GM12874 (cell line): ENCODE results near the gene DIPK1A.

ENCODE experiments used
- CTCF ChIP-seq: IDR thresholded peaks from 2 replicates; pipeline ENCODE4 v1.5.1; 2011; ENCODE audit warnings: low read depth, mild to moderate bottlenecking, control low read depth, low read length, moderate library complexity; ENCODE audit not compliant: insufficient read depth

The DIPK1A gene

DNA sequence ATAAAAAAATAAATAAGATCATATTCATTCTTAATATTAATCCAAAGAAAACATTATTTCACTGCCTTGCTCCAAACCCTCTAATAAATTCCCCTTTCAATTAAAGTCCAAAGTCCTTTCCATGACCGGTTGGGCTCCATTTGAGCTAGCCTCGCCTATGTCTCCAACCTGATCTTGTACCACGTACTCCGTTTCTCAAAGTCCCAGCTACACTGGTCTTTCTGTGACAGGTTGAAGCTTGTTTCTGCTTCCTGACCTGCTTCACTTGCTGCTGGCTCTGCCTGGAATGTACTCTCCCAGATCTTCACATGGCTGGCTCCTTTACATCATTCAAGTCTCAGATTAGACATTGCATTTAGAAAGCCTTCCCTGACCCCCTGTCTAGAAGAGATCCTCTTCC is 113.1 kb downstream of the DIPK1A start:
- TF ChIP-seq CTCF: no peak

GRCh38 chr1:92845908-92846307 is 115.4 kb downstream of the DIPK1A start:
- TF ChIP-seq CTCF: no peak

- no peak for TF ChIP-seq CTCF
Observed at GRCh38 chr1:92844439-92844838, 116.8 kb downstream of the DIPK1A start.

DNA sequence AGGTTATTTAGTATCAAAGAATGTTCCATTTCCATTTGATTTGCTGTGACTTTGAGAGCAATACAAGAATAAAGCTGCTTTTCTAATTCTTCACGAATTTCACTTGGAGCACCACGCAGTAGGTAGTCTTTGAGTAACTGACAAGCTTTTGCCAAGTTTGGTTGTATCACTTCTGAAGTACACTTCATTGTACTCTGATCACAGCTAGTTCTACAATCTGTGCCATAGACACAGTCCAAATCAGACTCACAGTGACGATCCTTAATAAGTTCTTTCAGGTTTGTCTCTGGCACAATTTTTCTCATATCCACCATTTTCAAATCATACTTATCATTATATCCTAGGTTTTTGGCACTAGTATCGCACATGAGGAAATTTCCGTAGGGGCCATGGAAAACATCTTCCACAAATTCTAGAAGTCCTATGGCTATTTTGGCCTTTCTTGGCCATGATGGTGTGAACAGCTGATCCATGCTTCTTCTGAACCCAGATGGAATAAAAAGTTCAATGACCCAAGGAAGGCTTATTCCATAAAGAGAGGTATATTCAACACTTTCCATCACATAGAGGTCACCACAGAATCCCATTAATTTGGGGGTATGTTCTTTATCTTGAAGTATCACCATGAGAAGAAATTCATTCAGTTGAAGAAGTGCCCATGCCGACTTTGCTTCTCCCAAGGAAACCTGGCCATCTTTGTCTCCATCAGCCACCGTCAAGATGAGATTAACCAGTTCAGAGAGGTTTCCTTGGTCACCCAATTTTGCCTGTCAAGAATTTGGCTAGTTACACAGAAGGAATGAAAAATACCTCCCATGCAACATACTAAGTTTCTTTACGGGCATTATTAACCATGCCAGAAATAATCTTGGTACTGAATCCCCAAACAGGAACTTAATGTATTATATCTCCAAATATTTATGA is 117.6 kb downstream of the DIPK1A start:
- no peak for TF ChIP-seq CTCF

DNA sequence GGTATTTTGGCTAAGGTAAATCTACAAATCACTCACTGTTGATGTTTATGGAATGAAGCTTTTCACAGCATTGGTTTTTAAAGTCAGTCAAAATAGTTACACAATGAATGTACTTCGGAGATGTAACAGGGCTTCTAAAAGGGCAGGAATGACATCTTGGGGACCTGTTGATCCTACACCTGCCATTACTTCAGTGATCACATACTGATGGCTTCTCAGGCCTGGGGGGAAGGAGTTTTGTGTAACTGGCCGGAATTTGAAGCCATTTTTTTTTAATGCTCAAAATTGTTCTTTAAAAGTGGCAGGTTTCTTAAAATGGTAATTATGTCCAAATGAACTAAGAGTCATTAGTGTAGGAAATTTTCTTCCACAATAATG is 118.2 kb downstream of the DIPK1A start:
- TF ChIP-seq CTCF: no peak

- no peak for TF ChIP-seq CTCF
Observed at GRCh38 chr1:92842082-92843045, 118.9 kb downstream of the DIPK1A start.

DNA sequence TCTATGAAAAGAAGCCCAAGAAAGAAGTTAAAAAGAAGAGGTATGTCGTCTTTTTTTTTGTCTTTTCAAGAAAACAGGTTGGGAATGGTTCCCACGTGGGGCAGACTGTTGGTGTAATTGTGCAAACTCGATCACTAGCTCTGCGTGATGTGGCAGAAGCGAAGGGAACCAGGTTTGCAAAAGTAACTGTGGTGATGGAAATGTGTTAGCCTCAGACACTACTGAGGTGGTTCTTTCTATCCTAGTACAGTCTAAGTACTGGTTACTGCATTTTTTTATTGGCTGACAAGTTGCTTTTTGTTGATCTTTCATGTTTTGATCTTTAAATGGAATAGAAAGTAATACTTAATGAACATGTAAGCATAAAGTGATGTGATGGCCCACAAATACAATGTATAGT is 120.7 kb downstream of the DIPK1A start:
- no peak for TF ChIP-seq CTCF
